Measurements from ENCODE around the gene SLIT3. TPM values are rescaled to one million over a fixed set of nuclear protein-coding genes. Genes with fewer than 3 reads are reported as not detected.
"Not testable (repeated sequence)": the region's sequence is repeated elsewhere in the genome, so short reads cannot be mapped to it uniquely, and the experiment has no call there.

The SLIT3 gene
- total RNA-seq, 6 experiments from 2014 or later = 0.31 to 1.2 (median 0.65) TPM

DNA sequence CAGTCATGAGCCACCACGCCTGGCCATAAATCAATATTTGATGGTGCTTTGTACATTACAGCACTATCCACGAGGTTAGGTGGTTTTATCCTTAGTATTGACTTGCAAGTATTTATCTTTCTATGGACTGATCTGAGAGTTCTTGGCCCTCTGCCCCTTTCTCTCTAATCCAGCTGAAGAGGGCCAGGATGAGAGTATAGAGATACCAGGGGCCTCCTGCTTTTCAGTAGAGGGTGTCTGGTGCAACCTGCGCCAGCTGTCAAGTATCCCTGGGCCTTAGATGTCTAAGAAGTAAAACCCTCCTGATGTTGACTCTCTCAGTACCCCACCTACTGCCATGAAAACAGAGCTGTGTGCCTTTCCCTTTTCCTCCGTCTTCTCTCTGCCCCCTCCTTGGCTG is 153.4 kb downstream of the SLIT3 start:
- Histone ChIP-seq H3K27ac (no peak overlapping the region), H3K4me3 (no peak overlapping the region), H3K27me3 (no peaks in the 10 kb centered on the region), H3K9me3 (no peaks in the 10 kb centered on the region), H3K36me3 (no peaks in the 10 kb centered on the region), H3K4me1 (no peaks in the 10 kb centered on the region)
- intact Hi-C loops (cut with DNase I) = no loop called here
- WGBS (ENCODE audit: insufficient coverage, low coverage, low lambda C conversion rate, missing lambda C conversion rate) = 43% methylated on average over 4 of the region's 4 CpGs
- ATAC-seq (no peak), DNase-seq (no peak)
- TF ChIP-seq, protein P1, sequence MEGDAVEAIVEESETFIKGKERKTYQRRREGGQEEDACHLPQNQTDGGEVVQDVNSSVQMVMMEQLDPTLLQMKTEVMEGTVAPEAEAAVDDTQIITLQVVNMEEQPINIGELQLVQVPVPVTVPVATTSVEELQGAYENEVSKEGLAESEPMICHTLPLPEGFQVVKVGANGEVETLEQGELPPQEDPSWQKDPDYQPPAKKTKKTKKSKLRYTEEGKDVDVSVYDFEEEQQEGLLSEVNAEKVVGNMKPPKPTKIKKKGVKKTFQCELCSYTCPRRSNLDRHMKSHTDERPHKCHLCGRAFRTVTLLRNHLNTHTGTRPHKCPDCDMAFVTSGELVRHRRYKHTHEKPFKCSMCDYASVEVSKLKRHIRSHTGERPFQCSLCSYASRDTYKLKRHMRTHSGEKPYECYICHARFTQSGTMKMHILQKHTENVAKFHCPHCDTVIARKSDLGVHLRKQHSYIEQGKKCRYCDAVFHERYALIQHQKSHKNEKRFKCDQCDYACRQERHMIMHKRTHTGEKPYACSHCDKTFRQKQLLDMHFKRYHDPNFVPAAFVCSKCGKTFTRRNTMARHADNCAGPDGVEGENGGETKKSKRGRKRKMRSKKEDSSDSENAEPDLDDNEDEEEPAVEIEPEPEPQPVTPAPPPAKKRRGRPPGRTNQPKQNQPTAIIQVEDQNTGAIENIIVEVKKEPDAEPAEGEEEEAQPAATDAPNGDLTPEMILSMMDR (IDR thresholded peaks at IDR 0.05) = no peak
- no peak for TF ChIP-seq POLR2A (IDR thresholded peaks at IDR 0.05)

DNA sequence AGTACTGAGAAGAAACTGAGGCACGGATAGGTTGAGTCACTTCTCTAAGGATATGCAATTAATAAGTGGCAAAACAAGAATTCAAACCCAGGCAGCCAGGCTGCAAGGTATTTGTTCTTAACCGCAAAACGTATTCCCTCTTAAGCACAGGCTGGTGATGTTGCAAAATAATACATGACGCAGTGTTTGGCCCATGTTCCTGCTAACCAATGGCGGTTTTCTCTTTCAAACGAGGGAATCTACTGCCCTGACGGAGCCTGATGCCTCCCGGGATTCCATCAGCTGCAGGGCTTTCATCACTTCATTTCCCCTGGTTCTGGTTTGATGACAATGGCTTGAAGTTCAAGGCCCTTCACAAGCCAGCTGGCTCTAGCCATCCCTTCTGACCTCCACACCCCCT is 154.8 kb downstream of the SLIT3 start:
- Histone ChIP-seq H3K4me1 (no peaks in the 10 kb centered on the region), H3K27me3 (no peaks in the 10 kb centered on the region), H3K27ac (no peak overlapping the region), H3K36me3 (no peaks in the 10 kb centered on the region), H3K9me3 (no peaks in the 10 kb centered on the region), H3K4me3 (no peak overlapping the region)
- ATAC-seq (no peak), DNase-seq (no peak)
- TF ChIP-seq POLR2A (IDR thresholded peaks at IDR 0.05) = no peak
- TF ChIP-seq, protein P1 (IDR thresholded peaks at IDR 0.05) = no peak
- 74% methylated on average over 8 of the region's 8 CpGs for WGBS (ENCODE audit: insufficient coverage, low coverage, low lambda C conversion rate, missing lambda C conversion rate)
- intact Hi-C loops (cut with DNase I) = no loop called here

- Histone ChIP-seq H3K27me3 (no peaks in the 10 kb centered on the region), H3K9me3 (no peaks in the 10 kb centered on the region), H3K4me1 (no peaks in the 10 kb centered on the region), H3K4me3 (no peak overlapping the region), H3K36me3 (no peaks in the 10 kb centered on the region), H3K27ac (no peak overlapping the region)
- DNase-seq (peak in 1 of 3 donors; percentile 65), ATAC-seq (peak in 2 of 4 donors; percentile 15 to 25)
- intact Hi-C loops (cut with DNase I) = no loop called here
- WGBS (ENCODE audit: insufficient coverage, low coverage, low lambda C conversion rate, missing lambda C conversion rate) = 30% methylated on average over 3 of the region's 3 CpGs
- no peak for TF ChIP-seq POLR2A (IDR thresholded peaks at IDR 0.05)
- TF ChIP-seq, protein P1 (IDR thresholded peaks at IDR 0.05) = no peak
Measured at GRCh38 chr5:169142264-169142970, 158.5 kb downstream of the SLIT3 start.

DNA sequence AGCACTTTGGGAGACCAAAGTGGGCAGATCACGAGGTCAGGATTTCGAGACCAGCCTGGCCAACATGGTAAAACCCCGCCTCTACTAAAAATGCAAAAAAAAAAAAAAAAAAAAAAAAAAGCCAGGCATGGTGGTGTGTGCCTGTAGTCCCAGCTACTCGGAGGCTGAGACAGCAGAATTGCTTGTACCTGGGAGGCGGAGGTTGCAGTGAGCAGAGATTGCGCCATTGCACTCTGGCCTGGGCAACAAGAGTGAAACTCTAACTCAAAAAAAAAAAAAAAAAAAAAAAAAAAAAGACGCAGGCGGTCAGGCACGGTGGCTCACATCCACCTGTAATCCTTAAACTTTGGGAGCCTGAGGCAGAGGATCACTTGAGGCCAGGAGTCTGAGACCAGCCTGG is 160.7 kb downstream of the SLIT3 start:
- 56% methylated on average over 9 of the region's 9 CpGs for WGBS (ENCODE audit: insufficient coverage, low coverage, low lambda C conversion rate, missing lambda C conversion rate)
- H3K27me3 ChIP-seq; H3K4me3 ChIP-seq; H3K36me3 ChIP-seq; H3K9me3 ChIP-seq; H3K4me1 ChIP-seq; ATAC-seq; H3K27ac ChIP-seq; intact Hi-C loops (cut with DNase I): not testable (repeated sequence)
- peak in 1 of 3 donors; percentile 53 for DNase-seq

- H3K27ac ChIP-seq = no peak overlapping the region
- DNase-seq (no peak), ATAC-seq (peak in 1 of 4 donors; percentile 12)
- intact Hi-C loops (cut with DNase I) = no loop called here
- H3K27me3 ChIP-seq = no peaks in the 10 kb centered on the region
- H3K36me3 ChIP-seq = no peaks in the 10 kb centered on the region
- 62% methylated on average over 5 of the region's 6 CpGs for WGBS (ENCODE audit: insufficient coverage, low coverage, low lambda C conversion rate, missing lambda C conversion rate)
- H3K4me3 ChIP-seq = no peak overlapping the region
- TF ChIP-seq, protein P1 (IDR thresholded peaks at IDR 0.05) = no peak
- TF ChIP-seq POLR2A (IDR thresholded peaks at IDR 0.05) = no peak
- H3K4me1 ChIP-seq = no peaks in the 10 kb centered on the region
- no peaks in the 10 kb centered on the region for H3K9me3 ChIP-seq
Measured at GRCh38 chr5:169139480-169140050, 161.4 kb downstream of the SLIT3 start.

Measured in right lobe of liver (tissue), 6 donors.